Peyer's patch (tissue), 4 donors: ENCODE measurements around the gene ZFYVE9. TPM values are rescaled to one million over a fixed set of nuclear protein-coding genes. Genes with fewer than 3 reads are reported as not detected.

Experiments used
- DNase-seq, 3 donors: peaks; one replicate each; pipeline ENCODE4 v3.0.0-alpha.2; 2017 to 2019
- H3K27ac ChIP-seq, 4 donors: fragments of 200-600 bp; sonication (generic); one replicate each; pipeline ENCODE4 v1.5.1; 2016 to 2019
- H3K27me3 ChIP-seq, 2 donors: fragments of 200-600 bp; sonication (generic); one replicate each; pipeline ENCODE4 v1.5.1; 2019
- H3K36me3 ChIP-seq, 3 donors: fragments of 200-600 bp; sonication (generic); one replicate each; pipeline ENCODE4 v1.5.1; 2016 to 2019
- H3K4me1 ChIP-seq, 4 donors: fragments of 200-600 bp; sonication (generic); one replicate each; pipeline ENCODE4 v1.5.1; 2016 to 2019
- H3K4me3 ChIP-seq, 4 donors: fragments of 200-600 bp; sonication (generic); 1 replicate in 3 of 4; 2 replicates in 1 of 4; pipeline ENCODE4 v1.5.1; 2016 to 2019; ENCODE audit warnings: mild to moderate bottlenecking in 1 of 4
- H3K9me3 ChIP-seq, 4 donors: fragments of 200-600 bp; sonication (generic); one replicate each; pipeline ENCODE4 v1.5.1; 2016 to 2019; ENCODE audit warnings: mild to moderate bottlenecking in 1 of 4
- CTCF ChIP-seq, 6 experiments: fragments of 450-650 bp in 4 of 6; fragments of 200-600 bp in 2 of 6; sonication (generic) in 1 of 6; IDR thresholded peaks; one replicate each; pipeline ENCODE4 v1.5.1; 2017 to 2019; ENCODE audit warnings: antibody characterized with exemption in 6 of 6, mild to moderate bottlenecking in 3 of 6, moderate library complexity in 1 of 6
- POLR2A ChIP-seq, 2 donors: fragments of 450-650 bp; IDR thresholded peaks; one replicate each; pipeline ENCODE4 v1.5.1; 2017; ENCODE audit warnings: antibody characterized with exemption in 2 of 2, mild to moderate bottlenecking in 2 of 2, moderate library complexity in 2 of 2
- total RNA-seq, 4 donors: library from RNA; depleted of rRNA; stranded (reverse); fragments of >200 nt; gene quantifications; one replicate each; pipeline ENCODE4 v1.1.0, GENCODE V29; 2016

Gene ZFYVE9
- total RNA-seq, 4 donors from 2014 or later: 21.6 to 36.3 (median 25.4) TPM

GRCh38 chr1:52127181-52128180, 14.4 kb upstream of the ZFYVE9 start:
- peak; percentile 8 to 75 (median 62) for TF ChIP-seq CTCF (IDR thresholded peaks at IDR 0.05)
- TF ChIP-seq POLR2A (IDR thresholded peaks at IDR 0.05): no peak
- peaks cover 0 to 6% (median 0%) of the 10 kb centered on the region in 4 donors for H3K4me1 ChIP-seq
- H3K4me3 ChIP-seq: no peak overlapping the region
- no peaks in the 10 kb centered on the region for H3K27me3 ChIP-seq
- no peaks in the 10 kb centered on the region for H3K9me3 ChIP-seq
- no peaks in the 10 kb centered on the region for H3K36me3 ChIP-seq
- no peak overlapping the region for H3K27ac ChIP-seq
- DNase-seq: peak in 1 of 3 donors; percentile 62

GRCh38 chr1:52139817-52140540, 1.9 kb upstream of the ZFYVE9 start:
- no peak overlapping the region for H3K4me3 ChIP-seq
- no peaks in the 10 kb centered on the region for H3K36me3 ChIP-seq
- no peak overlapping the region for H3K27ac ChIP-seq
- no peak for DNase-seq
- no peaks in the 10 kb centered on the region for H3K9me3 ChIP-seq
- peaks cover 0 to 26% (median 2%) of the 10 kb centered on the region in 4 donors for H3K4me1 ChIP-seq
- H3K27me3 ChIP-seq: no peaks in the 10 kb centered on the region
- no peak for TF ChIP-seq POLR2A (IDR thresholded peaks at IDR 0.05)
- TF ChIP-seq CTCF (IDR thresholded peaks at IDR 0.05): no peak

- H3K4me3 ChIP-seq: peak overlapping the region in 1 of 4 donors; percentile 69
- no peaks in the 10 kb centered on the region for H3K27me3 ChIP-seq
- peaks cover 0 to 32% (median 2%) of the 10 kb centered on the region in 4 donors for H3K4me1 ChIP-seq
- no peaks in the 10 kb centered on the region for H3K36me3 ChIP-seq
- TF ChIP-seq POLR2A (IDR thresholded peaks at IDR 0.05): no peak
- TF ChIP-seq CTCF (IDR thresholded peaks at IDR 0.05): no peak
- H3K9me3 ChIP-seq: no peaks in the 10 kb centered on the region
- no peak for DNase-seq
- peak overlapping the region in 3 of 4 donors; percentile 28 to 89 (median 89) for H3K27ac ChIP-seq
These were observed 1.0 kb upstream of the ZFYVE9 start for GRCh38 chr1:52140633-52141512.

GRCh38 chr1:52142220-52143183, 613 bp downstream of the ZFYVE9 start:
- Histone ChIP-seq H3K9me3 (no peaks in the 10 kb centered on the region), H3K4me3 (peak overlapping the region; percentile 69 to 97 (median 82)), H3K27ac (peak overlapping the region; percentile 79 to 92 (median 89)), H3K27me3 (no peaks in the 10 kb centered on the region), H3K36me3 (no peaks in the 10 kb centered on the region), H3K4me1 (peaks cover 0 to 32% (median 2%) of the 10 kb centered on the region in 4 donors)
- peak; percentile 20 to 76 (median 56) for DNase-seq
- TF ChIP-seq POLR2A (IDR thresholded peaks at IDR 0.05) (no peak), CTCF (IDR thresholded peaks at IDR 0.05) (no peak)
